GM12878 (cell line): Measurements from ENCODE around the gene CACHD1. TPM values are rescaled to one million over a fixed set of nuclear protein-coding genes. Genes with fewer than 3 reads are reported as not detected.

ENCODE experiments used
- ATAC-seq: fragments of 200-7000 bp; cut with Tn5 transposase; 3 replicates; pipeline ENCODE4 v1.9.1; 2020; ENCODE audit warnings: mild to moderate bottlenecking, moderate library complexity
- BruUV-seq: library from RNA; stranded (reverse); fragments of 400-500 nt; replicated peaks from 2 replicates; lab custom pipeline; 2021; lab: Mats Ljungman, UMichigan
- CTCF ChIA-PET: fragments of 300-600 bp; sonication (Branson Sonifier 250); formaldehyde crosslinking; extraction: SDS; loops from one replicate; lab custom pipeline; 2021; ENCODE audit warnings: inconsistent platforms; lab: Yijun Ruan, JAX
- POLR2A ChIA-PET: fragments of 350-600 bp; formaldehyde crosslinking; extraction: SDS; loops from one replicate; lab custom pipeline; 2021; ENCODE audit warnings: inconsistent platforms; lab: Charles Lee
- RAD21 ChIA-PET: fragments of 300-600 bp; sonication (Branson Sonifier 250); formaldehyde crosslinking; loops from one replicate; lab custom pipeline; 2023; ENCODE audit warnings: antibody characterized with exemption; ENCODE audit not compliant: unreplicated experiment; lab: Charles Lee
- SMC1A ChIA-PET: fragments of 300-600 bp; sonication (Branson Sonifier 250); formaldehyde crosslinking; loops from one replicate; lab custom pipeline; 2023; ENCODE audit not compliant: unreplicated experiment, uncharacterized antibody; lab: Charles Lee
- DNase-seq: peaks from one replicate; pipeline ENCODE4 v3.0.0-alpha.2; 2011; ENCODE audit warnings: low read depth, low spot score
- FAIRE-seq: peaks from 3 replicates; lab custom pipeline; 2011; peaks lifted over from hg19 to GRCh38; lab: Jason Lieb, UNC
- H2AFZ ChIP-seq: 2 replicates; pipeline ENCODE4 v1.6.0; 2011; ENCODE audit warnings: low read depth, low read length, control low read depth; ENCODE audit not compliant: control insufficient read depth
- H3K27ac ChIP-seq: 2 replicates; pipeline ENCODE4 v1.5.1; 2011; ENCODE audit warnings: control low read depth; ENCODE audit not compliant: control insufficient read depth, insufficient read depth
- H3K27me3 ChIP-seq, 2 experiments: replicated peaks in 1 of 2; 2 replicates each; pipeline versions ENCODE4 v1.6.0 to v1.6.1; 2011; ENCODE audit warnings: low read length in 1 of 2; ENCODE audit not compliant: control insufficient read depth in 2 of 2, insufficient read depth in 2 of 2
- H3K36me3 ChIP-seq, 2 experiments: 2 replicates each; pipeline ENCODE4 v1.5.1; 2011; ENCODE audit warnings: low read length in 1 of 2; ENCODE audit not compliant: control insufficient read depth in 2 of 2, insufficient read depth in 2 of 2
- H3K4me1 ChIP-seq: 2 replicates; pipeline ENCODE4 v1.6.1; 2011; ENCODE audit warnings: mild to moderate bottlenecking, low read length, moderate library complexity, mixed read lengths; ENCODE audit not compliant: control insufficient read depth, insufficient read depth
- H3K4me2 ChIP-seq: 2 replicates; pipeline ENCODE4 v1.6.0; 2011; ENCODE audit warnings: control low read depth; ENCODE audit not compliant: control insufficient read depth, insufficient read depth
- H3K4me3 ChIP-seq: fragments of 200-600 bp; sonication (generic); 2 replicates; pipeline ENCODE4 v1.5.1; 2016
- H3K79me2 ChIP-seq: 2 replicates; pipeline ENCODE4 v1.6.0; 2011; ENCODE audit warnings: low read length; ENCODE audit not compliant: control insufficient read depth, insufficient read depth
- H3K9ac ChIP-seq: 2 replicates; pipeline ENCODE4 v1.8.0; 2011; ENCODE audit warnings: low read length, control low read depth, mixed read lengths; ENCODE audit not compliant: control insufficient read depth, insufficient read depth
- H3K9me3 ChIP-seq: replicated peaks from 3 replicates; pipeline ENCODE4 v1.5.1; 2011; ENCODE audit warnings: mild to moderate bottlenecking, low read length; ENCODE audit not compliant: control insufficient read depth, insufficient read depth
- H4K20me1 ChIP-seq: 2 replicates; pipeline ENCODE4 v1.6.0; 2011; ENCODE audit not compliant: control insufficient read depth, insufficient read depth
- BCLAF1 ChIP-seq: fragments of 450-650 bp; IDR thresholded peaks from 2 replicates; pipeline ENCODE4 v1.6.1; 2017; ENCODE audit warnings: antibody characterized with exemption, mild to moderate bottlenecking, moderate library complexity
- CBX5 ChIP-seq: sonication (generic); IDR thresholded peaks from 2 replicates; pipeline ENCODE4 v1.6.1; 2016; ENCODE audit warnings: low read depth, moderate library complexity, mild to moderate bottlenecking, inconsistent platforms
- JUNB ChIP-seq: IDR thresholded peaks from 2 replicates; pipeline ENCODE4 v1.6.1; 2016; ENCODE audit warnings: antibody characterized with exemption, mild to moderate bottlenecking
- MTA2 ChIP-seq: fragments of 450-650 bp; IDR thresholded peaks from 2 replicates; pipeline ENCODE4 v1.6.1; 2016; ENCODE audit warnings: low read depth, mild to moderate bottlenecking, moderate library complexity
- POLR2A ChIP-seq: IDR thresholded peaks from 2 replicates; pipeline ENCODE4 v1.6.1; 2011; ENCODE audit warnings: low read depth, mild to moderate bottlenecking, low read length
- POLR2AphosphoS5 ChIP-seq: IDR thresholded peaks from 2 replicates; pipeline ENCODE4 v1.6.1; 2011; ENCODE audit warnings: mild to moderate bottlenecking, low read length, inconsistent platforms
- TCF7 ChIP-seq: IDR thresholded peaks from 2 replicates; pipeline ENCODE4 v1.6.1; 2014; ENCODE audit warnings: antibody characterized with exemption, borderline replicate concordance
- ZBED1 ChIP-seq: IDR thresholded peaks from 2 replicates; pipeline ENCODE4 v1.6.1; 2016; ENCODE audit warnings: borderline replicate concordance
- ZBTB11 ChIP-seq: fragments of 450-650 bp; formaldehyde crosslinking; IDR thresholded peaks from 2 replicates; pipeline ENCODE4 v1.5.0; 2022; ENCODE audit warnings: mild to moderate bottlenecking, missing genetic modification characterization
- ZBTB33 ChIP-seq: fragments of 450-650 bp; IDR thresholded peaks from 2 replicates; pipeline ENCODE4 v1.6.1; 2017; ENCODE audit warnings: mild to moderate bottlenecking
- ZNF217 ChIP-seq: fragments of 450-650 bp; IDR thresholded peaks from 2 replicates; pipeline ENCODE4 v1.6.1; 2017; ENCODE audit warnings: antibody characterized with exemption, mild to moderate bottlenecking
- WGBS: methylation state at CpG from one replicate; pipeline ENCODE4 v1.1.6; 2016; ENCODE audit warnings: low lambda C conversion rate; ENCODE audit not compliant: insufficient replicate concordance, insufficient coverage; ENCODE audit errors: missing lambda C conversion rate; 5-methylcytosine and 5-hydroxymethylcytosine counted together
- in situ Hi-C: fragments of 300-500 bp; cut with MboI; formaldehyde crosslinking; loops from 9 replicates; pipeline ENCODE4 v1.14.3; 2018; ENCODE audit warnings: mixed read lengths
- intact Hi-C: fragments of 100-400 bp; cut with micrococcal nuclease; formaldehyde crosslinking; loops from one replicate; pipeline ENCODE4 v1.14.2; 2022; ENCODE audit not compliant: unreplicated experiment
- polyA plus RNA-seq, 11 experiments: library from polyadenylated mRNA; depleted of rRNA in 4 of 11; unstranded in 6 of 11; stranded (reverse) in 5 of 11; fragments of >200 nt; fragmentation: Nextera tagmentation in 4 of 11; fragmentation: Illumina TruSeq in 1 of 11; extraction: Ambion mirVana in 4 of 11; extraction: Trizol in 1 of 11; gene quantifications; 1 replicate in 1 of 11; 2 replicates in 10 of 11; pipeline versions ENCODE4 v1.2.1 to v1.2.3, GENCODE V29; 2011 to 2016; ENCODE audit warnings: inconsistent platforms in 2 of 11, missing spikeins in 2 of 11, low read depth in 1 of 11
- total RNA-seq, 4 experiments: library from RNA; depleted of rRNA in 3 of 4; stranded (reverse); fragments of >200 nt in 3 of 4; fragmentation: Illumina TruSeq in 1 of 4; extraction: Trizol in 1 of 4; gene quantifications; 2 replicates each; pipeline versions ENCODE4 v1.2.1 to v1.2.3, GENCODE V29; 2013 to 2021

CACHD1 gene
- total and polyA plus RNA-seq, 10 of the 15 experiments (the other 5 are each of a cell fraction or from before 2014, with no cell fraction given) = 0.03 TPM; not detected in 9

GRCh38 chr1:64530969-64531692, 61.2 kb downstream of the CACHD1 start (continued):
- TF ChIP-seq MTA2 = no peak

- intact Hi-C loops (no loop called here), in situ Hi-C loops (no loop called here)
- no peaks in the 10 kb centered on the region for H3K9me3 ChIP-seq
- FAIRE-seq (no peak), ATAC-seq (no peak), DNase-seq (no peak)
- H4K20me1 ChIP-seq = no peaks in the 10 kb centered on the region
- H3K79me2 ChIP-seq = no peaks in the 10 kb centered on the region
- TF ChIP-seq POLR2A (no peak), ZNF217 (no peak), POLR2AphosphoS5 (no peak), CBX5 (no peak), ZBTB11 (CRISPR knock-in tag) (no peak), BCLAF1 (no peak), ZBTB33 (no peak), JUNB (no peak), TCF7 (no peak), ZBED1 (no peak)
- RAD21 ChIA-PET = no interaction called here
- no peaks in the 10 kb centered on the region; a peak in 2 of 4 replicates for H3K27me3 ChIP-seq
- no peak overlapping the region for H3K27ac ChIP-seq
- SMC1A ChIA-PET = no interaction called here
- 6% methylated on average over 2 of the region's 2 CpGs for WGBS
- H3K4me1 ChIP-seq = no peaks in the 10 kb centered on the region
- H3K9ac ChIP-seq = no peak overlapping the region
- CTCF ChIA-PET = no interaction called here
- no peak overlapping the region for H2AFZ ChIP-seq
- H3K4me2 ChIP-seq = no peak overlapping the region
- POLR2A ChIA-PET = no interaction called here
- H3K4me3 ChIP-seq = no peak overlapping the region
- no peaks in the 10 kb centered on the region for H3K36me3 ChIP-seq
- BruUV-seq = no TSS peak
Measured at GRCh38 chr1:64532646-64533045, 62.7 kb downstream of the CACHD1 start.
